Measurements from ENCODE around the gene GALP.

- TF ChIP-seq POLR2A (IDR thresholded peaks at IDR 0.05; ENCODE audit: low read depth, low read length) (no peak), POLR2AphosphoS5 (IDR thresholded peaks at IDR 0.05; ENCODE audit: insufficient read depth, low read depth, low read length) (no peak), MYC (IDR thresholded peaks at IDR 0.05; ENCODE audit: low read depth, low read length) (no peak), EZH2 (IDR thresholded peaks at IDR 0.05; ENCODE audit: borderline replicate concordance, low read depth, low read length, severe bottlenecking) (no peak), GATA2 (IDR thresholded peaks at IDR 0.05; ENCODE audit: insufficient read depth, insufficient read length, low read depth, low read length) (no peak), JUN (IDR thresholded peaks at IDR 0.05; ENCODE audit: borderline replicate concordance, insufficient read depth, insufficient read length, low read depth) (no peak), FOS (IDR thresholded peaks at IDR 0.05; ENCODE audit: borderline replicate concordance, insufficient read depth, low read length) (no peak)
- TF ChIP-seq, protein P1, sequence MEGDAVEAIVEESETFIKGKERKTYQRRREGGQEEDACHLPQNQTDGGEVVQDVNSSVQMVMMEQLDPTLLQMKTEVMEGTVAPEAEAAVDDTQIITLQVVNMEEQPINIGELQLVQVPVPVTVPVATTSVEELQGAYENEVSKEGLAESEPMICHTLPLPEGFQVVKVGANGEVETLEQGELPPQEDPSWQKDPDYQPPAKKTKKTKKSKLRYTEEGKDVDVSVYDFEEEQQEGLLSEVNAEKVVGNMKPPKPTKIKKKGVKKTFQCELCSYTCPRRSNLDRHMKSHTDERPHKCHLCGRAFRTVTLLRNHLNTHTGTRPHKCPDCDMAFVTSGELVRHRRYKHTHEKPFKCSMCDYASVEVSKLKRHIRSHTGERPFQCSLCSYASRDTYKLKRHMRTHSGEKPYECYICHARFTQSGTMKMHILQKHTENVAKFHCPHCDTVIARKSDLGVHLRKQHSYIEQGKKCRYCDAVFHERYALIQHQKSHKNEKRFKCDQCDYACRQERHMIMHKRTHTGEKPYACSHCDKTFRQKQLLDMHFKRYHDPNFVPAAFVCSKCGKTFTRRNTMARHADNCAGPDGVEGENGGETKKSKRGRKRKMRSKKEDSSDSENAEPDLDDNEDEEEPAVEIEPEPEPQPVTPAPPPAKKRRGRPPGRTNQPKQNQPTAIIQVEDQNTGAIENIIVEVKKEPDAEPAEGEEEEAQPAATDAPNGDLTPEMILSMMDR (IDR thresholded peaks at IDR 0.05; ENCODE audit: extremely low read depth in 1 of 2, insufficient read depth in 1 of 2, low read depth in 1 of 2, low read length in 2 of 2), result no peak
- TF ChIP-seq, protein P2, sequence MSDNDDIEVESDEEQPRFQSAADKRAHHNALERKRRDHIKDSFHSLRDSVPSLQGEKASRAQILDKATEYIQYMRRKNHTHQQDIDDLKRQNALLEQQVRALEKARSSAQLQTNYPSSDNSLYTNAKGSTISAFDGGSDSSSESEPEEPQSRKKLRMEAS (IDR thresholded peaks at IDR 0.05; ENCODE audit: insufficient read depth, insufficient read length), result no peak
Observed at GRCh38 chr19:56177564-56178243, 1.9 kb downstream of the GALP start.
